Measurements from ENCODE around the gene TCP1. TPM values are rescaled to one million over a fixed set of nuclear protein-coding genes. Genes with fewer than 3 reads are reported as not detected.
"Not testable (repeated sequence)": the region's sequence is repeated elsewhere in the genome, so short reads cannot be mapped to it uniquely, and the experiment has no call there.

TCP1 gene
- total and polyA plus RNA-seq, 2 experiments from 2014 or later: 190 to 260 TPM

- 61 to 69% methylated on average over 3 of the region's 3 CpGs for WGBS, 2 experiments (ENCODE audit: low coverage in 1 of 2, low lambda C conversion rate in 2 of 2, missing lambda C conversion rate in 2 of 2)
- no peaks in the 10 kb centered on the region for H3F3A ChIP-seq (ENCODE audit: insufficient read depth)
- no peaks in the 10 kb centered on the region for H3K9me2 ChIP-seq (ENCODE audit: insufficient read depth)
- no peak for DNase-seq
- no peak overlapping the region for H3K4me2 ChIP-seq (ENCODE audit: unreplicated experiment)
- TF ChIP-seq EZH2phosphoT487 (IDR thresholded peaks at IDR 0.05; ENCODE audit: insufficient read depth, low read depth): no peak
- peaks cover 100% of the 10 kb centered on the region for H3K79me2 ChIP-seq (ENCODE audit: insufficient read depth)
- peaks cover 15% of the 10 kb centered on the region for H4K20me1 ChIP-seq (ENCODE audit: insufficient read depth)
- no peak overlapping the region for H3K27ac ChIP-seq
- no peaks in the 10 kb centered on the region for H3K9me3 ChIP-seq (ENCODE audit: low read depth)
- H2AFZ ChIP-seq: no peak overlapping the region
- H3K4me3 ChIP-seq: no peak overlapping the region
- no peaks in the 10 kb centered on the region for H3K27me3 ChIP-seq (replicated peaks; ENCODE audit: insufficient read depth)
- H3K9ac ChIP-seq: 0 out of 2 replicates have a peak overlapping the region, but pooled peaks have one; percentile 2
- in situ Hi-C loops (cut with MboI): no loop called here
- H3K36me3 ChIP-seq (ENCODE audit: low read depth): peaks cover 62% of the 10 kb centered on the region
- H3K4me1 ChIP-seq (ENCODE audit: insufficient read depth): no peaks in the 10 kb centered on the region
Measured at GRCh38 chr6:159739341-159739740, 50.1 kb downstream of the TCP1 start.

GRCh38 chr6:159736908-159737307, 52.5 kb downstream of the TCP1 start:
- peaks cover 100% of the 10 kb centered on the region for H3K79me2 ChIP-seq (ENCODE audit: insufficient read depth)
- peaks cover 15% of the 10 kb centered on the region for H4K20me1 ChIP-seq (ENCODE audit: insufficient read depth)
- H3K4me1 ChIP-seq (ENCODE audit: insufficient read depth): no peaks in the 10 kb centered on the region
- WGBS, 2 experiments (ENCODE audit: low coverage in 1 of 2, low lambda C conversion rate in 2 of 2, missing lambda C conversion rate in 2 of 2): 96 to 100% methylated on average over 7 of the region's 7 CpGs
- TF ChIP-seq EZH2 (IDR thresholded peaks at IDR 0.05; ENCODE audit: insufficient read depth, poor library complexity, severe bottlenecking): no peak
- no peak for TF ChIP-seq EZH2phosphoT487 (IDR thresholded peaks at IDR 0.05; ENCODE audit: insufficient read depth, low read depth)
- no peak overlapping the region for H3K4me3 ChIP-seq
- H3K9me2 ChIP-seq (ENCODE audit: insufficient read depth): no peaks in the 10 kb centered on the region
- H3K36me3 ChIP-seq (ENCODE audit: low read depth): peaks cover 37% of the 10 kb centered on the region
- no peak for DNase-seq
- H3K27me3 ChIP-seq (replicated peaks; ENCODE audit: insufficient read depth): no peaks in the 10 kb centered on the region
- H3K27ac ChIP-seq: no peak overlapping the region
- no peak overlapping the region for H2AFZ ChIP-seq
- H3K4me2 ChIP-seq (ENCODE audit: unreplicated experiment): no peak overlapping the region
- H3K9me3 ChIP-seq (ENCODE audit: low read depth): no peaks in the 10 kb centered on the region
- no peaks in the 10 kb centered on the region for H3F3A ChIP-seq (ENCODE audit: insufficient read depth)
- in situ Hi-C loops (cut with MboI): no loop called here
- no peak overlapping the region for H3K9ac ChIP-seq

- H3K9me3 ChIP-seq (ENCODE audit: low read depth); in situ Hi-C loops (cut with MboI); H3K27ac ChIP-seq; DNase-seq; H2AFZ ChIP-seq; H3K4me2 ChIP-seq (ENCODE audit: unreplicated experiment); H3K9ac ChIP-seq; H3K36me3 ChIP-seq (ENCODE audit: low read depth); H3K4me3 ChIP-seq; H3K9me2 ChIP-seq (ENCODE audit: insufficient read depth); H3K27me3 ChIP-seq (replicated peaks; ENCODE audit: insufficient read depth): not testable (repeated sequence)
- peaks cover 15% of the 10 kb centered on the region for H4K20me1 ChIP-seq (ENCODE audit: insufficient read depth)
- peaks cover 22% of the 10 kb centered on the region for H3F3A ChIP-seq (ENCODE audit: insufficient read depth)
- 95% methylated on average over 12 of the region's 12 CpGs for WGBS, 2 experiments (ENCODE audit: low coverage in 1 of 2, low lambda C conversion rate in 2 of 2, missing lambda C conversion rate in 2 of 2)
- peaks cover 18% of the 10 kb centered on the region for H3K4me1 ChIP-seq (ENCODE audit: insufficient read depth)
- peaks cover 100% of the 10 kb centered on the region for H3K79me2 ChIP-seq (ENCODE audit: insufficient read depth)
Measured at GRCh38 chr6:159733395-159733794, 56.0 kb downstream of the TCP1 start.

GRCh38 chr6:159732550-159732949, 56.9 kb downstream of the TCP1 start:
- Histone ChIP-seq H3F3A (ENCODE audit: insufficient read depth) (peaks cover 26% of the 10 kb centered on the region), H3K4me1 (ENCODE audit: insufficient read depth) (peaks cover 18% of the 10 kb centered on the region), H3K79me2 (ENCODE audit: insufficient read depth) (peaks cover 100% of the 10 kb centered on the region)
- H3K4me2 ChIP-seq (ENCODE audit: unreplicated experiment); in situ Hi-C loops (cut with MboI); H3K27me3 ChIP-seq (replicated peaks; ENCODE audit: insufficient read depth); H3K9me2 ChIP-seq (ENCODE audit: insufficient read depth); H3K27ac ChIP-seq; H3K9me3 ChIP-seq (ENCODE audit: low read depth); H3K36me3 ChIP-seq (ENCODE audit: low read depth); H4K20me1 ChIP-seq (ENCODE audit: insufficient read depth); H3K4me3 ChIP-seq; H3K9ac ChIP-seq; H2AFZ ChIP-seq; DNase-seq: not testable (repeated sequence)
- 90 to 91% methylated on average over 11 to 12 of the region's 12 CpGs for WGBS, 2 experiments (ENCODE audit: low coverage in 1 of 2, low lambda C conversion rate in 2 of 2, missing lambda C conversion rate in 2 of 2)

- no peaks in the 10 kb centered on the region; the same call in 1 of the 2 replicates for H4K20me1 ChIP-seq (ENCODE audit: insufficient read depth)
- peak overlapping the region; percentile 89 for H3K4me2 ChIP-seq (ENCODE audit: unreplicated experiment)
- no peak overlapping the region for H2AFZ ChIP-seq
- H3F3A ChIP-seq (ENCODE audit: insufficient read depth): peaks cover 26% of the 10 kb centered on the region
- peaks cover 25% of the 10 kb centered on the region for H3K4me1 ChIP-seq (ENCODE audit: insufficient read depth)
- H3K9ac ChIP-seq: peak overlapping the region; percentile 89; the same call in 1 of the 2 replicates
- no peaks in the 10 kb centered on the region; the same call in 1 of the 2 replicates for H3K36me3 ChIP-seq (ENCODE audit: low read depth)
- TF ChIP-seq EZH2phosphoT487 (IDR thresholded peaks at IDR 0.05; ENCODE audit: insufficient read depth, low read depth) (no peak), EZH2 (IDR thresholded peaks at IDR 0.05; ENCODE audit: insufficient read depth, poor library complexity, severe bottlenecking) (no peak)
- no peaks in the 10 kb centered on the region for H3K9me2 ChIP-seq (ENCODE audit: insufficient read depth)
- no peaks in the 10 kb centered on the region for H3K27me3 ChIP-seq (replicated peaks; ENCODE audit: insufficient read depth)
- peak overlapping the region; percentile 96 for H3K27ac ChIP-seq
- DNase-seq: no peak
- in situ Hi-C loops (cut with MboI): no loop called here
- H3K79me2 ChIP-seq (ENCODE audit: insufficient read depth): peaks cover 92% of the 10 kb centered on the region
- peak overlapping the region; percentile 88 for H3K4me3 ChIP-seq
- no peaks in the 10 kb centered on the region for H3K9me3 ChIP-seq (ENCODE audit: low read depth)
- 28 to 30% methylated on average over 6 of the region's 6 CpGs for WGBS, 2 experiments (ENCODE audit: low coverage in 1 of 2, low lambda C conversion rate in 2 of 2, missing lambda C conversion rate in 2 of 2)
Measured at GRCh38 chr6:159730332-159730676, 59.1 kb downstream of the TCP1 start.

All from GM23248 (cell line).